HCT116 (cell line): ENCODE data around the gene POLRMT.
"Not testable (repeated sequence)": the region's sequence is repeated elsewhere in the genome, so short reads cannot be mapped to it uniquely, and the experiment has no call there.

Source experiments
- EZH2 ChIP-seq: fragments of 200-600 bp; sonication (generic); IDR thresholded peaks from 2 replicates; pipeline ENCODE4 v1.6.1; 2017; ENCODE audit warnings: antibody characterized with exemption, mixed run types
- ZNF274 ChIP-seq: fragments of 200-500 bp; sonication (Bioruptor generic); IDR thresholded peaks from 2 replicates; pipeline ENCODE4 v1.6.1; 2014; ENCODE audit warnings: mild to moderate bottlenecking, low read depth, low read length, inconsistent platforms
- TF ChIP-seq, protein P1 (sequence below), 3 experiments: fragments of 200-600 bp in 1 of 3; sonication (generic) in 1 of 3; IDR thresholded peaks in 2 of 3; conservative IDR thresholded peaks in 1 of 3; 2 replicates each; pipeline ENCODE4 v1.5.1; 2012 to 2017; ENCODE audit warnings: low read depth in 2 of 3, low read length in 2 of 3, antibody characterized with exemption in 1 of 3, borderline replicate concordance in 1 of 3, control low read depth in 1 of 3, mild to moderate bottlenecking in 1 of 3, mixed read lengths in 1 of 3, mixed run types in 1 of 3, moderate library complexity in 1 of 3; ENCODE audit not compliant: insufficient read depth in 1 of 3
- TF ChIP-seq, protein P2 (sequence below): IDR thresholded peaks from 2 replicates; pipeline ENCODE4 v1.6.1; 2012; ENCODE audit warnings: low read depth

- TF ChIP-seq, protein P1, sequence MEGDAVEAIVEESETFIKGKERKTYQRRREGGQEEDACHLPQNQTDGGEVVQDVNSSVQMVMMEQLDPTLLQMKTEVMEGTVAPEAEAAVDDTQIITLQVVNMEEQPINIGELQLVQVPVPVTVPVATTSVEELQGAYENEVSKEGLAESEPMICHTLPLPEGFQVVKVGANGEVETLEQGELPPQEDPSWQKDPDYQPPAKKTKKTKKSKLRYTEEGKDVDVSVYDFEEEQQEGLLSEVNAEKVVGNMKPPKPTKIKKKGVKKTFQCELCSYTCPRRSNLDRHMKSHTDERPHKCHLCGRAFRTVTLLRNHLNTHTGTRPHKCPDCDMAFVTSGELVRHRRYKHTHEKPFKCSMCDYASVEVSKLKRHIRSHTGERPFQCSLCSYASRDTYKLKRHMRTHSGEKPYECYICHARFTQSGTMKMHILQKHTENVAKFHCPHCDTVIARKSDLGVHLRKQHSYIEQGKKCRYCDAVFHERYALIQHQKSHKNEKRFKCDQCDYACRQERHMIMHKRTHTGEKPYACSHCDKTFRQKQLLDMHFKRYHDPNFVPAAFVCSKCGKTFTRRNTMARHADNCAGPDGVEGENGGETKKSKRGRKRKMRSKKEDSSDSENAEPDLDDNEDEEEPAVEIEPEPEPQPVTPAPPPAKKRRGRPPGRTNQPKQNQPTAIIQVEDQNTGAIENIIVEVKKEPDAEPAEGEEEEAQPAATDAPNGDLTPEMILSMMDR (IDR thresholded peaks at IDR 0.05 in 2 of 3, conservative IDR thresholded peaks at IDR 0.05 in 1 of 3; ENCODE audit: borderline replicate concordance in 1 of 3, insufficient read depth in 1 of 3, low read depth in 2 of 3, low read length in 2 of 3): not testable (repeated sequence)
- TF ChIP-seq, protein P2, sequence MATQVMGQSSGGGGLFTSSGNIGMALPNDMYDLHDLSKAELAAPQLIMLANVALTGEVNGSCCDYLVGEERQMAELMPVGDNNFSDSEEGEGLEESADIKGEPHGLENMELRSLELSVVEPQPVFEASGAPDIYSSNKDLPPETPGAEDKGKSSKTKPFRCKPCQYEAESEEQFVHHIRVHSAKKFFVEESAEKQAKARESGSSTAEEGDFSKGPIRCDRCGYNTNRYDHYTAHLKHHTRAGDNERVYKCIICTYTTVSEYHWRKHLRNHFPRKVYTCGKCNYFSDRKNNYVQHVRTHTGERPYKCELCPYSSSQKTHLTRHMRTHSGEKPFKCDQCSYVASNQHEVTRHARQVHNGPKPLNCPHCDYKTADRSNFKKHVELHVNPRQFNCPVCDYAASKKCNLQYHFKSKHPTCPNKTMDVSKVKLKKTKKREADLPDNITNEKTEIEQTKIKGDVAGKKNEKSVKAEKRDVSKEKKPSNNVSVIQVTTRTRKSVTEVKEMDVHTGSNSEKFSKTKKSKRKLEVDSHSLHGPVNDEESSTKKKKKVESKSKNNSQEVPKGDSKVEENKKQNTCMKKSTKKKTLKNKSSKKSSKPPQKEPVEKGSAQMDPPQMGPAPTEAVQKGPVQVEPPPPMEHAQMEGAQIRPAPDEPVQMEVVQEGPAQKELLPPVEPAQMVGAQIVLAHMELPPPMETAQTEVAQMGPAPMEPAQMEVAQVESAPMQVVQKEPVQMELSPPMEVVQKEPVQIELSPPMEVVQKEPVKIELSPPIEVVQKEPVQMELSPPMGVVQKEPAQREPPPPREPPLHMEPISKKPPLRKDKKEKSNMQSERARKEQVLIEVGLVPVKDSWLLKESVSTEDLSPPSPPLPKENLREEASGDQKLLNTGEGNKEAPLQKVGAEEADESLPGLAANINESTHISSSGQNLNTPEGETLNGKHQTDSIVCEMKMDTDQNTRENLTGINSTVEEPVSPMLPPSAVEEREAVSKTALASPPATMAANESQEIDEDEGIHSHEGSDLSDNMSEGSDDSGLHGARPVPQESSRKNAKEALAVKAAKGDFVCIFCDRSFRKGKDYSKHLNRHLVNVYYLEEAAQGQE: not testable (repeated sequence)
- not testable (repeated sequence) for TF ChIP-seq EZH2, ZNF274
Observed at GRCh38 chr19:666985-667573, 33.7 kb upstream of the POLRMT start.
